ENCODE results near the gene TSPAN15.

TSPAN15 gene

GRCh38 chr10:69489506-69490090, 38.3 kb downstream of the TSPAN15 start:
- DNase-seq, result no peak

GRCh38 chr10:69490876-69491275, 39.6 kb downstream of the TSPAN15 start:
- no peak for DNase-seq

DNA sequence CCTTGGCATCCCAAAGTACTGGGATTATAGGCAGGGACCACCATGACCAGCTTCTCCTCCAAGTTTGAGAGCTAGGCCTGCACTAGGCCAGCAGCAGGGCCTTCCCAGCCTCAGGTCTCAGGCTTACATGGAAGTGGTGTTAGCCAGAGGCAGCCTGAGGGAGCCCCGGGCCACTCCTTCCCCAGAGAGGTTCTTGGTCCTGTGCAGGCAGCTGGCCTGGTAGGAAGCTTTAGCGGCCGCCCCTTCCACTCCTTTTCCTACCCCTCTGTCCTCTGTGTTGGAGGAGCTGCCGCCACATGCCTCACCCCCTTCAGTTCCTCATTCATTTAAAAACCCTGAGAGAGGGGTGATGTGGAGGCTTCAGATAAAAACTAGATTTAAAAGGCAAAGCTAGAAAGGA, 40.3 kb downstream of the TSPAN15 start:
- no peak for DNase-seq

DNA sequence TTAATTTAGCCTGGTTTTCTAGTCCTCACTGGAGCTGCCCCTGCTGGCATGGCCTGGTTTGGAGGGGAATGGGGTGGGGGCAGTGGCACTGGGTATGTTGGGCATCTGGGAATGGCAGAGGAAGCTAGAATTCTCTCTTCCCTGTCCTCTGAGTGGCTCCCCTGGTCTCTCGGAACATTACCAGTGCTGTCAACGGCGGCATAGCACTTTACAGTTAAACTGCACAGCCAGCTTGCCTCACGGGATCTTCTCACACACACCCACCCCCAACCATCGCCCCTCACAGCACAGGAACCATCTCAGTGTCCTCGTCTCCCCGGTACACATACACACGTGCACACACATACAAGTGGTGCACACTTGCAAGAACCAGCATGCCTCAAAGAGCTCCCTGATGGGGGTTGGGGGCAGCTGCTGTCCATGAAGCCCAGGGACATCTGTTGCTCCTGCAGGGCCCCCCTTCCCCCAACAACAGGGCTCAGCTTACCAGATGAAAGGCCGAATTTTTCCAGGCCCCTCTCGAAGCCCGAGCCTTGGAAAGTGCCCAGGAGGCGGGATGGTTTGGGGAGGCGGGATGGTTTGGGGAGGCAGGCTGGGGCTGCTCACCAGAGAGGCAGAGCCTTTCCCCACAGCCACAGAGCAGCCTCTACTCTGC, 41.0 kb downstream of the TSPAN15 start:
- no peak for DNase-seq

- DNase-seq, result no peak
Observed at GRCh38 chr10:69492746-69493462, 41.6 kb downstream of the TSPAN15 start.

DNA sequence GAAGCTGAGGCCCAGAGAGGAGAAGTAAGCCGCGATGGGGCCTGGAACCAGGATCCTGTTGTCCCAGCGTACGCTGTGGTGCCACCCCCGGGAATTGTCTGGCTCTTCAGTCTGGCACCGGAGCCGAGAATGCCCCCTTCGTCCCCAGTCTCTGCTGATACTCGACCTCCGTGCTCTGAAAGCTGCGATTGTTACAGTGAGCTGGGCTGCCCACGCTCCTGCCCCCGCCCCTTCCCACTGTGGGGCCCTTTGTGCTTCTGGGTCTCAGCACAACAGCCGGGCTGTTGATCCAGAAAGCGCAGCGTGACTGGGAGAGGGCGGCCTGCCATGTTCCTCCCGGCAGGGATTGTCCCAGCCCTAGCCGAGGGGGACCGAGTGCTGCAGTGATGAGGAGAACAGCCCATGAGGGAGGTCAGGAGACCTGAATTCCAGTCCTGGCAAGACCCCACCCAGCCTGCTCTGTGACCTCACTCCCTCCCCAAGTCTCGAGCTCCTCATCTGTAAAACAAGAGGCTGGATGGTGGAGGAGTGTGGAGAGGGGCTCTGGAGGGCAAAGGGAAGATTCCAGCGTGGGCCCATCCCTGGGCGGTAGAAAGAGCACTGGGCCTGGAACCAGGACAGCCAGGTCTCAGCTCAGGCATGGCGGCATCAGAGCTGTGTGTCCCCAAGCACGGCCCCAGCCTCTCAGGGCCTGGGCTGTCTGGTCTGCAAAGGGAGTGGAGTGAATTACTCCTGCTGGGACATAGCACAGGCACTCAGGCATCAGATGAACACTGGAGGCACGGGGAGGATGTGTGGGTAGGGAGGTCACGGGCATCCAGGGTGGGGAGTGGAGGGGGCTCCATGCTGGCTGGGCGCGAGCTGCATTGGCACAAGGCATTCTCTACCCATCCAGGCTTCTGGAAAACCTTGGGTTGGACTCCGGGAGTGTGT, 43.6 kb downstream of the TSPAN15 start:
- no peak for DNase-seq

- no peak for DNase-seq
Observed at GRCh38 chr10:69495666-69496065, 44.4 kb downstream of the TSPAN15 start.

GRCh38 chr10:69496352-69497230, 45.3 kb downstream of the TSPAN15 start:
- peak; percentile 18 for DNase-seq

DNA sequence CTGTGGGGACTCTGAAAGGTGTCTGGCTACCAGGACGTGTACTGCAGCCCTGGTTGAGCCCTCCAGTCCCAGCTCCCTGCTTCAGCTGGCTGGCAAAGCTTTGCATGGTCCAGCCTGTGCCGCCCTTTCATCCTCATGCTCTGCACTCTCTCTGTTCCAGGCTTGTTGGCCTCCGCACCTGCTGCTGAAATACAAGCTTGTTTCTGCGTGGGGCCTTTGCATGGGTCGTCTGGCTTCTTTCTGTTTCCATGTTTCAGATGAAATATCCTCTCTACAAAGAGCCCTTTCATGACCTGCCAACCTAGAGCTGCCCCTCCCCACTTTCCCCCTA, 45.9 kb downstream of the TSPAN15 start:
- DNase-seq, result no peak

- DNase-seq, result no peak
Observed at GRCh38 chr10:69497611-69498390, 46.5 kb downstream of the TSPAN15 start.

DNA sequence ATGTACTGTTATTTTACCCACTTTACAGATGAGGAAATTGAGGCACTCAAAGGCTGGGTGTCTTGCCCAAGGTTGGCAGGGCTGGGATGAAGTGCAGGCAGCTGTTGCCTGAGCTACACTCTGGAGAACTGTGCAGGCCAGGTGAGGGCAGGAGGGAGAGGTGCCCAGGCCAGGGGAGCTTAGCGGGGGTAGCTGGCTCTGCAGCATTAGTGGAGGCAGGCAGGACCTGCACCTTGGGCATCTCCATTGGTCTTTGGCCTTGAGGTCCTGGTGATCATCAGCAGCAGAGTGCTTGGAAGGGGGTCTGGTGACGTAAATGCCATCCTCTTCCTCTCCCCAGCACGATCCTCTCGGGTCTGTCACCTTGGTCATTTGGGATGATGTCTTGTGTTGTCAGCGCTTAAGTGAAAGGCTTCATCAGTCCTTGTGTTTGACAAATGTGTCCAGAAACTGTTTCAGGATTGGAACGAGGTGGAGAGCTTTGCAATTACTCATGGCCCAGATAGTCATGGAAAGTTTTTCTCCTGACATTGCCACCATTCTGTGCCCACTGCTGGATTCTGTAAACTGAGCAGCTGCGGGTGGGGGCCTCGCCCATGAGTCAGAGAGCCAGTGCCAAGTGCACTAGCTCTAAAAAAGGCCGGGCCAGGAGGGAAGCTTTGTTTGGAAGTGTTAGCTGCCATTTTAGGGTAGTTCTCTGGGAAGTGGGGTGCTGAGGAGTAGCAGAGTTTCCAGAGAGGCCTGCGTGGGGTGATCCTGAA, 47.6 kb downstream of the TSPAN15 start:
- DNase-seq, result no peak

- no peak for DNase-seq
Observed at GRCh38 chr10:69499726-69500689, 48.7 kb downstream of the TSPAN15 start.

GRCh38 chr10:69500864-69501468, 49.7 kb downstream of the TSPAN15 start:
- DNase-seq, result no peak

GRCh38 chr10:69501657-69502056, 50.4 kb downstream of the TSPAN15 start:
- DNase-seq, result no peak

- DNase-seq, result no peak
Observed at GRCh38 chr10:69502589-69502988, 51.3 kb downstream of the TSPAN15 start.

GRCh38 chr10:69503001-69503895, 52.0 kb downstream of the TSPAN15 start:
- no peak for DNase-seq

- no peak for DNase-seq
Observed at GRCh38 chr10:69503896-69504265, 52.6 kb downstream of the TSPAN15 start.

All from NCI-H1092 treated with DMSO at 0.1 percent for 48 hours (cell line).